Astrocyte (in vitro differentiated cells and primary cell): Measurements from ENCODE around the gene PCP4.

Experiments used
- EZH2 ChIP-seq: IDR thresholded peaks from 2 replicates; pipeline ENCODE4 v1.6.1; 2012; ENCODE audit warnings: mild to moderate bottlenecking, low read length, inconsistent platforms; ENCODE audit not compliant: insufficient read depth
- TF ChIP-seq, protein P1 (sequence below): IDR thresholded peaks from 2 replicates; pipeline ENCODE4 v1.5.1; 2011; ENCODE audit warnings: low read depth, mild to moderate bottlenecking, inconsistent platforms, low read length, moderate library complexity; ENCODE audit not compliant: insufficient read depth

- TF ChIP-seq, protein P1, sequence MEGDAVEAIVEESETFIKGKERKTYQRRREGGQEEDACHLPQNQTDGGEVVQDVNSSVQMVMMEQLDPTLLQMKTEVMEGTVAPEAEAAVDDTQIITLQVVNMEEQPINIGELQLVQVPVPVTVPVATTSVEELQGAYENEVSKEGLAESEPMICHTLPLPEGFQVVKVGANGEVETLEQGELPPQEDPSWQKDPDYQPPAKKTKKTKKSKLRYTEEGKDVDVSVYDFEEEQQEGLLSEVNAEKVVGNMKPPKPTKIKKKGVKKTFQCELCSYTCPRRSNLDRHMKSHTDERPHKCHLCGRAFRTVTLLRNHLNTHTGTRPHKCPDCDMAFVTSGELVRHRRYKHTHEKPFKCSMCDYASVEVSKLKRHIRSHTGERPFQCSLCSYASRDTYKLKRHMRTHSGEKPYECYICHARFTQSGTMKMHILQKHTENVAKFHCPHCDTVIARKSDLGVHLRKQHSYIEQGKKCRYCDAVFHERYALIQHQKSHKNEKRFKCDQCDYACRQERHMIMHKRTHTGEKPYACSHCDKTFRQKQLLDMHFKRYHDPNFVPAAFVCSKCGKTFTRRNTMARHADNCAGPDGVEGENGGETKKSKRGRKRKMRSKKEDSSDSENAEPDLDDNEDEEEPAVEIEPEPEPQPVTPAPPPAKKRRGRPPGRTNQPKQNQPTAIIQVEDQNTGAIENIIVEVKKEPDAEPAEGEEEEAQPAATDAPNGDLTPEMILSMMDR, result no peak
- no peak for TF ChIP-seq EZH2
Observed at GRCh38 chr21:39952265-39952664, 85.0 kb downstream of the PCP4 start.
